Measurements from ENCODE around the gene ICOS. TPM values are rescaled to one million over a fixed set of nuclear protein-coding genes. Genes with fewer than 3 reads are reported as not detected.
"Not testable (repeated sequence)": the region's sequence is repeated elsewhere in the genome, so short reads cannot be mapped to it uniquely, and the experiment has no call there.

The ICOS gene
- total RNA-seq, 1 donor from 2014 or later = not detected

- Mint-ChIP-seq H3K4me1 (ENCODE audit: unreplicated experiment) (no peaks in the 10 kb centered on the region), H3K27me3 (ENCODE audit: unreplicated experiment) (peaks cover 2% of the 10 kb centered on the region), H3K27ac (ENCODE audit: unreplicated experiment) (no peak overlapping the region), H3K36me3 (ENCODE audit: low read depth, unreplicated experiment) (no peaks in the 10 kb centered on the region), H3K4me3 (ENCODE audit: unreplicated experiment) (no peak overlapping the region), H3K9me3 (ENCODE audit: unreplicated experiment) (no peaks in the 10 kb centered on the region)
- no peak for TF ChIP-seq CTCF (IDR thresholded peaks at IDR 0.05; ENCODE audit: unreplicated experiment)
- no peak for DNase-seq (ENCODE audit: low spot score)
Measured at GRCh38 chr2:203975912-203976311, 39.3 kb downstream of the ICOS start.

- no peaks in the 10 kb centered on the region for H3K27me3 Mint-ChIP-seq (ENCODE audit: unreplicated experiment)
- no peaks in the 10 kb centered on the region for H3K9me3 Mint-ChIP-seq (ENCODE audit: unreplicated experiment)
- no peaks in the 10 kb centered on the region for H3K4me1 Mint-ChIP-seq (ENCODE audit: unreplicated experiment)
- no peak for TF ChIP-seq CTCF (IDR thresholded peaks at IDR 0.05; ENCODE audit: unreplicated experiment)
- no peak overlapping the region for H3K4me3 Mint-ChIP-seq (ENCODE audit: unreplicated experiment)
- no peaks in the 10 kb centered on the region for H3K36me3 Mint-ChIP-seq (ENCODE audit: low read depth, unreplicated experiment)
- no peak overlapping the region for H3K27ac Mint-ChIP-seq (ENCODE audit: unreplicated experiment)
- DNase-seq (ENCODE audit: low spot score) = no peak
Measured at GRCh38 chr2:203982276-203982675, 45.7 kb downstream of the ICOS start.

- no peaks in the 10 kb centered on the region for H3K4me1 Mint-ChIP-seq (ENCODE audit: unreplicated experiment)
- no peak overlapping the region for H3K27ac Mint-ChIP-seq (ENCODE audit: unreplicated experiment)
- DNase-seq (ENCODE audit: low spot score) = no peak
- H3K36me3 Mint-ChIP-seq (ENCODE audit: low read depth, unreplicated experiment) = no peaks in the 10 kb centered on the region
- TF ChIP-seq CTCF (IDR thresholded peaks at IDR 0.05; ENCODE audit: unreplicated experiment) = no peak
- no peaks in the 10 kb centered on the region for H3K27me3 Mint-ChIP-seq (ENCODE audit: unreplicated experiment)
- no peaks in the 10 kb centered on the region for H3K9me3 Mint-ChIP-seq (ENCODE audit: unreplicated experiment)
- no peak overlapping the region for H3K4me3 Mint-ChIP-seq (ENCODE audit: unreplicated experiment)
Measured at GRCh38 chr2:203983064-203983715, 46.6 kb downstream of the ICOS start.

GRCh38 chr2:203985978-203986377, 49.4 kb downstream of the ICOS start:
- H3K36me3 Mint-ChIP-seq (ENCODE audit: low read depth, unreplicated experiment); H3K4me3 Mint-ChIP-seq (ENCODE audit: unreplicated experiment); H3K27ac Mint-ChIP-seq (ENCODE audit: unreplicated experiment); H3K27me3 Mint-ChIP-seq (ENCODE audit: unreplicated experiment); DNase-seq (ENCODE audit: low spot score); H3K4me1 Mint-ChIP-seq (ENCODE audit: unreplicated experiment); H3K9me3 Mint-ChIP-seq (ENCODE audit: unreplicated experiment): not testable (repeated sequence)

GRCh38 chr2:203987959-203988358, 51.4 kb downstream of the ICOS start:
- Mint-ChIP-seq H3K36me3 (ENCODE audit: low read depth, unreplicated experiment) (no peaks in the 10 kb centered on the region), H3K9me3 (ENCODE audit: unreplicated experiment) (no peaks in the 10 kb centered on the region), H3K4me3 (ENCODE audit: unreplicated experiment) (no peak overlapping the region), H3K4me1 (ENCODE audit: unreplicated experiment) (peaks cover 3% of the 10 kb centered on the region), H3K27ac (ENCODE audit: unreplicated experiment) (no peak overlapping the region), H3K27me3 (ENCODE audit: unreplicated experiment) (no peaks in the 10 kb centered on the region)
- no peak for DNase-seq (ENCODE audit: low spot score)
- TF ChIP-seq CTCF (IDR thresholded peaks at IDR 0.05; ENCODE audit: unreplicated experiment) = no peak
